ENCODE results near the gene EPB41L5.

EPB41L5 gene

DNA sequence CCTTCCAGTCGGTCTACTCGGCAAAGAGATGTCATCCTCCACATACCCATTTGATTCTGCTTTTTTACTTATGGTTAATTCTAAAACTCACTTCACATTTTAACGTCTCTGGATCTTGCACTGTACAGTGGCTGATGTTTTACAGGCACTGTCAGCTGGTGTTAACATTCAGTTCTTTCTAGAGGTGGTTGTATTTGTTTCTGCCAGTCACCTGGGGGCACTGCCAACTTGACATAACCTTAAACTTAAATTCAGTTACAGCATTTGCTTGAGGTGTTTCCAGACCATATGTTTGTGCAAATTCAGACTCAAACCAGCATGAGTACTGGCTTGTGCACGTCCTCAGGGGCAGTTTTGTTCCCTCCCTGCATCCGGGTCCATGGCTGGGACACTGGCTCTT lies 215.6 kb downstream of the EPB41L5 start:
- TF ChIP-seq, protein P1, sequence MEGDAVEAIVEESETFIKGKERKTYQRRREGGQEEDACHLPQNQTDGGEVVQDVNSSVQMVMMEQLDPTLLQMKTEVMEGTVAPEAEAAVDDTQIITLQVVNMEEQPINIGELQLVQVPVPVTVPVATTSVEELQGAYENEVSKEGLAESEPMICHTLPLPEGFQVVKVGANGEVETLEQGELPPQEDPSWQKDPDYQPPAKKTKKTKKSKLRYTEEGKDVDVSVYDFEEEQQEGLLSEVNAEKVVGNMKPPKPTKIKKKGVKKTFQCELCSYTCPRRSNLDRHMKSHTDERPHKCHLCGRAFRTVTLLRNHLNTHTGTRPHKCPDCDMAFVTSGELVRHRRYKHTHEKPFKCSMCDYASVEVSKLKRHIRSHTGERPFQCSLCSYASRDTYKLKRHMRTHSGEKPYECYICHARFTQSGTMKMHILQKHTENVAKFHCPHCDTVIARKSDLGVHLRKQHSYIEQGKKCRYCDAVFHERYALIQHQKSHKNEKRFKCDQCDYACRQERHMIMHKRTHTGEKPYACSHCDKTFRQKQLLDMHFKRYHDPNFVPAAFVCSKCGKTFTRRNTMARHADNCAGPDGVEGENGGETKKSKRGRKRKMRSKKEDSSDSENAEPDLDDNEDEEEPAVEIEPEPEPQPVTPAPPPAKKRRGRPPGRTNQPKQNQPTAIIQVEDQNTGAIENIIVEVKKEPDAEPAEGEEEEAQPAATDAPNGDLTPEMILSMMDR (IDR thresholded peaks at IDR 0.05), result peak; percentile 34
- no peak overlapping the region for H3K9ac ChIP-seq
- H3K4me2 ChIP-seq (ENCODE audit: low read length), result peak overlapping the region; percentile 5
- H3K36me3 ChIP-seq (ENCODE audit: control insufficient read depth, insufficient read depth, low read length), result no peaks in the 10 kb centered on the region
- peak overlapping the region; percentile 97 for H3K27ac ChIP-seq
- peaks cover 13% of the 10 kb centered on the region for H3K79me2 ChIP-seq
- H3K9me3 ChIP-seq (ENCODE audit: control insufficient read depth, low read length), result no peaks in the 10 kb centered on the region
- no peak overlapping the region for H3K4me3 ChIP-seq (ENCODE audit: low read depth, low read length)
- H2AFZ ChIP-seq, result no peak overlapping the region
- no peaks in the 10 kb centered on the region for H3K27me3 ChIP-seq (ENCODE audit: control insufficient read depth, insufficient read depth, low read length)
- peaks cover 81% of the 10 kb centered on the region for H3K4me1 ChIP-seq
